GM23338 (cell line): ENCODE results near the gene GPR141. TPM values are rescaled to one million over a fixed set of nuclear protein-coding genes. Genes with fewer than 3 reads are reported as not detected.

Experiments used
- ATAC-seq: fragments of 200-7000 bp; cut with Tn5 transposase; 3 replicates; pipeline ENCODE4 v1.9.1; 2020
- DNase-seq: peaks from one replicate; pipeline ENCODE4 v3.0.0-alpha.2; 2015; ENCODE audit warnings: low spot score
- H2AFZ ChIP-seq: fragments of 200-600 bp; sonication (generic); 2 replicates; pipeline ENCODE4 v1.8.0; 2016; ENCODE audit warnings: antibody characterized with exemption, mild to moderate bottlenecking, moderate library complexity
- H3F3A ChIP-seq: fragments of 200-600 bp; sonication (generic); replicated peaks from 2 replicates; pipeline ENCODE4 v1.8.0; 2017; ENCODE audit warnings: antibody characterized with exemption, mixed run types, low read depth
- H3K27ac ChIP-seq: fragments of 200-600 bp; sonication (generic); 2 replicates; pipeline ENCODE4 v1.6.1; 2016; ENCODE audit warnings: low read depth
- H3K27me3 ChIP-seq: fragments of 200-600 bp; sonication (generic); 2 replicates; pipeline ENCODE4 v1.8.0; 2016; ENCODE audit warnings: mild to moderate bottlenecking, mixed run types, moderate library complexity; ENCODE audit not compliant: insufficient read depth
- H3K36me3 ChIP-seq: fragments of 200-600 bp; sonication (generic); 2 replicates; pipeline ENCODE4 v1.8.0; 2016; ENCODE audit warnings: mild to moderate bottlenecking; ENCODE audit not compliant: insufficient read depth
- H3K4me1 ChIP-seq: fragments of 200-600 bp; sonication (generic); 2 replicates; pipeline ENCODE4 v1.8.0; 2016; ENCODE audit warnings: mild to moderate bottlenecking, moderate library complexity; ENCODE audit not compliant: insufficient read depth
- H3K4me2 ChIP-seq: fragments of 200-600 bp; sonication (generic); 2 replicates; pipeline ENCODE4 v1.7.1; 2017; ENCODE audit warnings: mixed run types
- H3K4me3 ChIP-seq: fragments of 200-600 bp; sonication (generic); 2 replicates; pipeline ENCODE4 v1.6.1; 2016; ENCODE audit warnings: mixed run types
- H3K79me2 ChIP-seq: fragments of 200-600 bp; sonication (generic); replicated peaks from 2 replicates; pipeline ENCODE4 v1.8.0; 2017; ENCODE audit warnings: mild to moderate bottlenecking; ENCODE audit not compliant: insufficient read depth
- H3K9me2 ChIP-seq: fragments of 200-600 bp; sonication (generic); 2 replicates; pipeline ENCODE4 v1.8.0; 2017; ENCODE audit not compliant: insufficient read depth
- H4K20me1 ChIP-seq: fragments of 200-600 bp; sonication (generic); replicated peaks from 2 replicates; pipeline ENCODE4 v1.8.0; 2017; ENCODE audit warnings: mild to moderate bottlenecking; ENCODE audit not compliant: insufficient read depth
- H3K27ac Mint-ChIP-seq: 2 replicates; pipeline ENCODE4 v1.8.0; 2020; ENCODE audit warnings: inconsistent platforms, mild to moderate bottlenecking, moderate library complexity, mixed read lengths
- H3K27me3 Mint-ChIP-seq: 3 replicates; pipeline ENCODE4 v1.8.0; 2022; ENCODE audit warnings: low read depth, mild to moderate bottlenecking, moderate library complexity, mixed read lengths, inconsistent platforms; ENCODE audit not compliant: insufficient read depth, poor library complexity
- H3K36me3 Mint-ChIP-seq: 3 replicates; pipeline ENCODE4 v1.8.0; 2021; ENCODE audit warnings: low read depth, mild to moderate bottlenecking, inconsistent platforms, moderate library complexity, mixed read lengths
- H3K4me1 Mint-ChIP-seq: 3 replicates; pipeline ENCODE4 v1.8.0; 2020; ENCODE audit warnings: mild to moderate bottlenecking, inconsistent platforms, mixed read lengths
- H3K4me3 Mint-ChIP-seq: 3 replicates; pipeline ENCODE4 v1.8.0; 2021; ENCODE audit warnings: moderate library complexity, mild to moderate bottlenecking, inconsistent platforms, mixed read lengths
- H3K9me3 Mint-ChIP-seq: 3 replicates; pipeline ENCODE4 v1.8.0; 2020; ENCODE audit warnings: moderate library complexity, mild to moderate bottlenecking, inconsistent platforms, mixed read lengths
- CREB1 ChIP-seq: fragments of 250-450 bp; sonication (Bioruptor Pico); IDR thresholded peaks from 2 replicates; pipeline ENCODE4 v1.5.0; 2020; ENCODE audit warnings: low read depth, mild to moderate bottlenecking, moderate library complexity
- EZH2 ChIP-seq: fragments of 200-600 bp; sonication (generic); IDR thresholded peaks from one replicate; pipeline ENCODE4 v1.8.0; 2017; ENCODE audit warnings: antibody characterized with exemption, mild to moderate bottlenecking, low read depth; ENCODE audit not compliant: unreplicated experiment
- EZH2phosphoT487 ChIP-seq: fragments of 200-600 bp; sonication (generic); IDR thresholded peaks from one replicate; pipeline ENCODE4 v1.8.1; 2018; ENCODE audit warnings: antibody characterized with exemption; ENCODE audit not compliant: unreplicated experiment
- JUNB ChIP-seq: IDR thresholded peaks from one replicate; pipeline ENCODE4 v1.6.1; 2016; ENCODE audit warnings: antibody characterized with exemption; ENCODE audit not compliant: unreplicated experiment
- NANOG ChIP-seq: IDR thresholded peaks from 2 replicates; pipeline ENCODE4 v1.6.1; 2016; ENCODE audit warnings: antibody characterized with exemption, borderline replicate concordance
- POLR2AphosphoS5 ChIP-seq: IDR thresholded peaks from 2 replicates; pipeline ENCODE4 v1.6.1; 2016; ENCODE audit warnings: antibody characterized with exemption, low read depth
- STAT1 ChIP-seq: IDR thresholded peaks from one replicate; pipeline ENCODE4 v1.6.1; 2016; ENCODE audit warnings: antibody characterized with exemption; ENCODE audit not compliant: unreplicated experiment
- ZNF114 ChIP-seq: fragments of 250-450 bp; sonication (Bioruptor Pico); IDR thresholded peaks from 2 replicates; pipeline ENCODE4 v1.5.0; 2020; ENCODE audit warnings: mild to moderate bottlenecking, moderate library complexity
- ZNF331 ChIP-seq: fragments of 250-450 bp; sonication (Bioruptor Pico); IDR thresholded peaks from 2 replicates; pipeline ENCODE4 v1.5.0; 2020; ENCODE audit warnings: low read depth, mild to moderate bottlenecking, moderate library complexity
- polyA plus RNA-seq: library from polyadenylated mRNA; unstranded; fragments of >200 nt; fragmentation: Nextera tagmentation; extraction: Ambion mirVana; gene quantifications from 2 replicates; pipeline ENCODE4 v1.2.1, GENCODE V29; 2016
- total RNA-seq: library from RNA; depleted of rRNA; stranded (reverse); fragments of >200 nt; shearing (Covaris generic); gene quantifications from 2 replicates; pipeline ENCODE4 v1.2.3, GENCODE V29; 2014
- TF ChIP-seq, protein P1 (sequence below), 2 experiments: fragments of 200-600 bp in 1 of 2; sonication (generic) in 1 of 2; conservative IDR thresholded peaks; 2 replicates each; pipeline versions ENCODE4 v1.5.1 to v1.6.1; 2016 to 2017; ENCODE audit warnings: antibody characterized with exemption in 2 of 2, low read depth in 2 of 2, mild to moderate bottlenecking in 2 of 2, moderate library complexity in 1 of 2
- TF ChIP-seq, protein P2 (sequence below): IDR thresholded peaks from one replicate; pipeline ENCODE4 v1.6.1; 2018; ENCODE audit warnings: antibody characterized with exemption; ENCODE audit not compliant: unreplicated experiment
- TF ChIP-seq, protein P3 (sequence below): fragments of 250-450 bp; sonication (Bioruptor Pico); IDR thresholded peaks from 2 replicates; pipeline ENCODE4 v1.5.0; 2020; ENCODE audit warnings: mild to moderate bottlenecking, moderate library complexity
- TF ChIP-seq, protein P4 (sequence below): IDR thresholded peaks from 2 replicates; pipeline ENCODE4 v1.6.1; 2016; ENCODE audit warnings: antibody characterized with exemption

GPR141 gene
- total and polyA plus RNA-seq, 2 experiments from 2014 or later: 0.80 TPM; not detected in 1

DNA sequence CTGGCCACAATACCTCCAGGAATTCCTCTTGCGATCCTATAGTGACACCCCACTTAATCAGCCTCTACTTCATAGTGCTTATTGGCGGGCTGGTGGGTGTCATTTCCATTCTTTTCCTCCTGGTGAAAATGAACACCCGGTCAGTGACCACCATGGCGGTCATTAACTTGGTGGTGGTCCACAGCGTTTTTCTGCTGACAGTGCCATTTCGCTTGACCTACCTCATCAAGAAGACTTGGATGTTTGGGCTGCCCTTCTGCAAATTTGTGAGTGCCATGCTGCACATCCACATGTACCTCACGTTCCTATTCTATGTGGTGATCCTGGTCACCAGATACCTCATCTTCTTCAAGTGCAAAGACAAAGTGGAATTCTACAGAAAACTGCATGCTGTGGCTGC, 56.8 kb downstream of the GPR141 start:
- Histone ChIP-seq H3F3A (no peaks in the 10 kb centered on the region), H3K36me3 (no peaks in the 10 kb centered on the region), H3K4me3 (no peak overlapping the region), H3K4me2 (no peak overlapping the region), H3K27me3 (no peaks in the 10 kb centered on the region), H3K9me2 (no peaks in the 10 kb centered on the region), H3K4me1 (no peaks in the 10 kb centered on the region), H2AFZ (no peak overlapping the region), H4K20me1 (no peaks in the 10 kb centered on the region), H3K79me2 (no peaks in the 10 kb centered on the region), H3K27ac (no peak overlapping the region)
- H3K27ac Mint-ChIP-seq: no peak overlapping the region
- DNase-seq: no peak
- no peak for ATAC-seq
- no peaks in the 10 kb centered on the region for H3K9me3 Mint-ChIP-seq
- H3K4me3 Mint-ChIP-seq: no peak overlapping the region
- TF ChIP-seq ZNF331 (no peak), STAT1 (no peak), CREB1 (CRISPR knock-in tag) (no peak), JUNB (no peak), EZH2 (no peak), POLR2AphosphoS5 (no peak), ZNF114 (CRISPR knock-in tag) (no peak), EZH2phosphoT487 (no peak), NANOG (no peak)
- TF ChIP-seq, protein P1, sequence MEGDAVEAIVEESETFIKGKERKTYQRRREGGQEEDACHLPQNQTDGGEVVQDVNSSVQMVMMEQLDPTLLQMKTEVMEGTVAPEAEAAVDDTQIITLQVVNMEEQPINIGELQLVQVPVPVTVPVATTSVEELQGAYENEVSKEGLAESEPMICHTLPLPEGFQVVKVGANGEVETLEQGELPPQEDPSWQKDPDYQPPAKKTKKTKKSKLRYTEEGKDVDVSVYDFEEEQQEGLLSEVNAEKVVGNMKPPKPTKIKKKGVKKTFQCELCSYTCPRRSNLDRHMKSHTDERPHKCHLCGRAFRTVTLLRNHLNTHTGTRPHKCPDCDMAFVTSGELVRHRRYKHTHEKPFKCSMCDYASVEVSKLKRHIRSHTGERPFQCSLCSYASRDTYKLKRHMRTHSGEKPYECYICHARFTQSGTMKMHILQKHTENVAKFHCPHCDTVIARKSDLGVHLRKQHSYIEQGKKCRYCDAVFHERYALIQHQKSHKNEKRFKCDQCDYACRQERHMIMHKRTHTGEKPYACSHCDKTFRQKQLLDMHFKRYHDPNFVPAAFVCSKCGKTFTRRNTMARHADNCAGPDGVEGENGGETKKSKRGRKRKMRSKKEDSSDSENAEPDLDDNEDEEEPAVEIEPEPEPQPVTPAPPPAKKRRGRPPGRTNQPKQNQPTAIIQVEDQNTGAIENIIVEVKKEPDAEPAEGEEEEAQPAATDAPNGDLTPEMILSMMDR (conservative IDR thresholded peaks at IDR 0.05; ENCODE audit: low read depth in 2 of 2): no peak
- TF ChIP-seq, protein P2, sequence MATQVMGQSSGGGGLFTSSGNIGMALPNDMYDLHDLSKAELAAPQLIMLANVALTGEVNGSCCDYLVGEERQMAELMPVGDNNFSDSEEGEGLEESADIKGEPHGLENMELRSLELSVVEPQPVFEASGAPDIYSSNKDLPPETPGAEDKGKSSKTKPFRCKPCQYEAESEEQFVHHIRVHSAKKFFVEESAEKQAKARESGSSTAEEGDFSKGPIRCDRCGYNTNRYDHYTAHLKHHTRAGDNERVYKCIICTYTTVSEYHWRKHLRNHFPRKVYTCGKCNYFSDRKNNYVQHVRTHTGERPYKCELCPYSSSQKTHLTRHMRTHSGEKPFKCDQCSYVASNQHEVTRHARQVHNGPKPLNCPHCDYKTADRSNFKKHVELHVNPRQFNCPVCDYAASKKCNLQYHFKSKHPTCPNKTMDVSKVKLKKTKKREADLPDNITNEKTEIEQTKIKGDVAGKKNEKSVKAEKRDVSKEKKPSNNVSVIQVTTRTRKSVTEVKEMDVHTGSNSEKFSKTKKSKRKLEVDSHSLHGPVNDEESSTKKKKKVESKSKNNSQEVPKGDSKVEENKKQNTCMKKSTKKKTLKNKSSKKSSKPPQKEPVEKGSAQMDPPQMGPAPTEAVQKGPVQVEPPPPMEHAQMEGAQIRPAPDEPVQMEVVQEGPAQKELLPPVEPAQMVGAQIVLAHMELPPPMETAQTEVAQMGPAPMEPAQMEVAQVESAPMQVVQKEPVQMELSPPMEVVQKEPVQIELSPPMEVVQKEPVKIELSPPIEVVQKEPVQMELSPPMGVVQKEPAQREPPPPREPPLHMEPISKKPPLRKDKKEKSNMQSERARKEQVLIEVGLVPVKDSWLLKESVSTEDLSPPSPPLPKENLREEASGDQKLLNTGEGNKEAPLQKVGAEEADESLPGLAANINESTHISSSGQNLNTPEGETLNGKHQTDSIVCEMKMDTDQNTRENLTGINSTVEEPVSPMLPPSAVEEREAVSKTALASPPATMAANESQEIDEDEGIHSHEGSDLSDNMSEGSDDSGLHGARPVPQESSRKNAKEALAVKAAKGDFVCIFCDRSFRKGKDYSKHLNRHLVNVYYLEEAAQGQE: no peak
- TF ChIP-seq, protein P3, sequence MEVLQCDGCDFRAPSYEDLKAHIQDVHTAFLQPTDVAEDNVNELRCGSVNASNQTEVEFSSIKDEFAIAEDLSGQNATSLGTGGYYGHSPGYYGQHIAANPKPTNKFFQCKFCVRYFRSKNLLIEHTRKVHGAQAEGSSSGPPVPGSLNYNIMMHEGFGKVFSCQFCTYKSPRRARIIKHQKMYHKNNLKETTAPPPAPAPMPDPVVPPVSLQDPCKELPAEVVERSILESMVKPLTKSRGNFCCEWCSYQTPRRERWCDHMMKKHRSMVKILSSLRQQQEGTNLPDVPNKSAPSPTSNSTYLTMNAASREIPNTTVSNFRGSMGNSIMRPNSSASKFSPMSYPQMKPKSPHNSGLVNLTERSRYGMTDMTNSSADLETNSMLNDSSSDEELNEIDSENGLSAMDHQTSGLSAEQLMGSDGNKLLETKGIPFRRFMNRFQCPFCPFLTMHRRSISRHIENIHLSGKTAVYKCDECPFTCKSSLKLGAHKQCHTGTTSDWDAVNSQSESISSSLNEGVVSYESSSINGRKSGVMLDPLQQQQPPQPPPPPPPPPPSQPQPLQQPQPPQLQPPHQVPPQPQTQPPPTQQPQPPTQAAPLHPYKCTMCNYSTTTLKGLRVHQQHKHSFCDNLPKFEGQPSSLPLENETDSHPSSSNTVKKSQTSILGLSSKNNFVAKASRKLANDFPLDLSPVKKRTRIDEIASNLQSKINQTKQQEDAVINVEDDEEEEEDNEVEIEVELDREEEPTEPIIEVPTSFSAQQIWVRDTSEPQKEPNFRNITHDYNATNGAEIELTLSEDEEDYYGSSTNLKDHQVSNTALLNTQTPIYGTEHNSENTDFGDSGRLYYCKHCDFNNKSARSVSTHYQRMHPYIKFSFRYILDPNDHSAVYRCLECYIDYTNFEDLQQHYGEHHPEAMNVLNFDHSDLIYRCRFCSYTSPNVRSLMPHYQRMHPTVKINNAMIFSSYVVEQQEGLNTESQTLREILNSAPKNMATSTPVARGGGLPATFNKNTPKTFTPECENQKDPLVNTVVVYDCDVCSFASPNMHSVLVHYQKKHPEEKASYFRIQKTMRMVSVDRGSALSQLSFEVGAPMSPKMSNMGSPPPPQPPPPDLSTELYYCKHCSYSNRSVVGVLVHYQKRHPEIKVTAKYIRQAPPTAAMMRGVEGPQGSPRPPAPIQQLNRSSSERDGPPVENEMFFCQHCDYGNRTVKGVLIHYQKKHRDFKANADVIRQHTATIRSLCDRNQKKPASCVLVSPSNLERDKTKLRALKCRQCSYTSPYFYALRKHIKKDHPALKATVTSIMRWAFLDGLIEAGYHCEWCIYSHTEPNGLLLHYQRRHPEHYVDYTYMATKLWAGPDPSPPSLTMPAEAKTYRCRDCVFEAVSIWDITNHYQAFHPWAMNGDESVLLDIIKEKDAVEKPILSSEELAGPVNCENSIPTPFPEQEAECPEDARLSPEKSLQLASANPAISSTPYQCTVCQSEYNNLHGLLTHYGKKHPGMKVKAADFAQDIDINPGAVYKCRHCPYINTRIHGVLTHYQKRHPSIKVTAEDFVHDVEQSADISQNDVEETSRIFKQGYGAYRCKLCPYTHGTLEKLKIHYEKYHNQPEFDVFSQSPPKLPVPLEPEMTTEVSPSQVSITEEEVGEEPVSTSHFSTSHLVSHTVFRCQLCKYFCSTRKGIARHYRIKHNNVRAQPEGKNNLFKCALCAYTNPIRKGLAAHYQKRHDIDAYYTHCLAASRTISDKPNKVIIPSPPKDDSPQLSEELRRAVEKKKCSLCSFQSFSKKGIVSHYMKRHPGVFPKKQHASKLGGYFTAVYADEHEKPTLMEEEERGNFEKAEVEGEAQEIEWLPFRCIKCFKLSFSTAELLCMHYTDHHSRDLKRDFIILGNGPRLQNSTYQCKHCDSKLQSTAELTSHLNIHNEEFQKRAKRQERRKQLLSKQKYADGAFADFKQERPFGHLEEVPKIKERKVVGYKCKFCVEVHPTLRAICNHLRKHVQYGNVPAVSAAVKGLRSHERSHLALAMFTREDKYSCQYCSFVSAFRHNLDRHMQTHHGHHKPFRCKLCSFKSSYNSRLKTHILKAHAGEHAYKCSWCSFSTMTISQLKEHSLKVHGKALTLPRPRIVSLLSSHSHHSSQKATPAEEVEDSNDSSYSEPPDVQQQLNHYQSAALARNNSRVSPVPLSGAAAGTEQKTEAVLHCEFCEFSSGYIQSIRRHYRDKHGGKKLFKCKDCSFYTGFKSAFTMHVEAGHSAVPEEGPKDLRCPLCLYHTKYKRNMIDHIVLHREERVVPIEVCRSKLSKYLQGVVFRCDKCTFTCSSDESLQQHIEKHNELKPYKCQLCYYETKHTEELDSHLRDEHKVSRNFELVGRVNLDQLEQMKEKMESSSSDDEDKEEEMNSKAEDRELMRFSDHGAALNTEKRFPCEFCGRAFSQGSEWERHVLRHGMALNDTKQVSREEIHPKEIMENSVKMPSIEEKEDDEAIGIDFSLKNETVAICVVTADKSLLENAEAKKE (CRISPR knock-in tag): no peak
- TF ChIP-seq, protein P4, sequence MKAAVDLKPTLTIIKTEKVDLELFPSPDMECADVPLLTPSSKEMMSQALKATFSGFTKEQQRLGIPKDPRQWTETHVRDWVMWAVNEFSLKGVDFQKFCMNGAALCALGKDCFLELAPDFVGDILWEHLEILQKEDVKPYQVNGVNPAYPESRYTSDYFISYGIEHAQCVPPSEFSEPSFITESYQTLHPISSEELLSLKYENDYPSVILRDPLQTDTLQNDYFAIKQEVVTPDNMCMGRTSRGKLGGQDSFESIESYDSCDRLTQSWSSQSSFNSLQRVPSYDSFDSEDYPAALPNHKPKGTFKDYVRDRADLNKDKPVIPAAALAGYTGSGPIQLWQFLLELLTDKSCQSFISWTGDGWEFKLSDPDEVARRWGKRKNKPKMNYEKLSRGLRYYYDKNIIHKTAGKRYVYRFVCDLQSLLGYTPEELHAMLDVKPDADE: no peak
- peaks cover 7% of the 10 kb centered on the region; the same call in 2 of the 3 replicates for H3K4me1 Mint-ChIP-seq
- H3K27me3 Mint-ChIP-seq: peaks cover 3% of the 10 kb centered on the region
- no peaks in the 10 kb centered on the region for H3K36me3 Mint-ChIP-seq
